ENCODE results near the gene COL4A5.
"Not testable (repeated sequence)": the region's sequence is repeated elsewhere in the genome, so short reads cannot be mapped to it uniquely, and the experiment has no call there.

The COL4A5 gene

DNA sequence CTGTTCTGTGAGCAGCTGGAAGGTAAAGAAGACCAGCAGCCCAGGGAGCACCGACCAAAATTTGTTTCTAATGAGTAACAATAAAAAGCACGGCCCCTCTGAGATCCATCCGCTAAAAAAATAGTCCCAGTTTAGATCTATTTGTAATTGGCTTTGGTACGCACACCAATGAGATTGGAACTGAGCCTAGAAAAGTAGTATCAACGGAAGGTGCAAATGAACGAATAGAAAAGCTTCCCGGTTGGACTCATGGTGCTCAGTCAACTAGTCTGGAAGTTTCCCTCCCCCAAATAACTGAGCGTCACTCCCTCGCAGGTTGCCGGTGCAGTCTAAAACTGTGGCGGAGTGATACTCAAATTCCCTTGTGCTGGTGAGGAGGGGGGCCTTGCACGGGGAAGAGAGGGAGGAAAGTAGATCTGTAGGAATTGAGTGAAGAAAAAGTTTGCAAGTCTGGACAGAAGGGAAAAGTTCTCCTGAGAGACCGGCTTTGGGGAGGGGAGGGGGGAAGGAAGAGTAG, at the start of gene COL4A5:
COL4A5 (plus strand) TSS at position 413 of the 517 bp plus-strand sequence. CDS start 288 bp downstream, outside the sequence.
- Histone ChIP-seq H3K9ac (ENCODE audit: low read length) (no peak within 1 kb of the TSS), H3K27ac (ENCODE audit: low read depth, low read length) (no peak within 1 kb of the TSS), H3K4me1 (ENCODE audit: control insufficient read depth, insufficient read depth, low read length) (no peaks in the 10 kb centered on the region), H3K36me3 (ENCODE audit: control insufficient read depth, insufficient read depth, low read length) (no peaks in the 10 kb centered on the region), H3K4me3 (ENCODE audit: low read length) (peak within 1 kb of the TSS; percentile 24), H3K27me3 (ENCODE audit: control insufficient read depth, insufficient read depth, low read length) (peaks cover 5% of the 10 kb centered on the region)

DNA sequence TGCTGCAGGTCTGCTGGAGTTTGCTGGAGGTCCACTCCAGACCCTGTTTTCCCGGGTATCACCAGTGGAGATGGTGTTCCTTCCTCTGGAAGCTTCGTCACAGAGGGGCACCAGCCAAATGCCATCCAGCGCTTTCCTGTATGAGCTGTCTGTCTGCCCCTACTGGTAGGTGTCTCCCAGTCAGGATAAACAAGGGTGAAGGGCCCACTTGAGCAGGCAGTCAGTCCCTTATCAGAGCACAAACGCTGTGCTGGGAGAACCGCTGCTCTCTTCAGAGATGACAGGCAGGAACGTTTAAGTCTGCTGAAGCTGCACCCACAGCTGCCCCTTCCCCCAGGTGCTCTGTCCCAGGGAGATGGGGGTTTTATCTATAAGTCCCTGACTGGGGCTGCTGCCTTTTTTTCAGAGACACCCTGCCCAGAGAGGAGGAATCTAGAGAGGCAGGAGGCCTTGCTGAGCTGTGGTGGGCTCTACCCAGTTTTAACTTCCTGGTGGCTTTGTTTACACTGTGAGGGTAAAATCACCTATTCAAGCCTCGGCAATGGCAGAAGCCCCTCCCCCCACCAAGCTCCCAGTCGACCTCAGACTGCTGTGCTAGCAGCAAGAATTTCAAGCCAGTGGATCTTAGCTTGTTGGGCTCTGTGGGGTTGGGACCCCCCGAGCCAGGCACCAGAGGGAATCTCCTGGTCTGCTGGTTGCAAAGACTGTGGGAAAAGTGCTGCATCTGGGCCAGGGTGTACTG, 48.5 kb upstream of the COL4A5 start:
- not testable (repeated sequence) for H3K27me3 ChIP-seq (ENCODE audit: control insufficient read depth, insufficient read depth, low read length); H3K36me3 ChIP-seq (ENCODE audit: control insufficient read depth, insufficient read depth, low read length); H3K27ac ChIP-seq (ENCODE audit: low read depth, low read length); H3K9ac ChIP-seq (ENCODE audit: low read length); H3K4me3 ChIP-seq (ENCODE audit: low read length); H3K4me1 ChIP-seq (ENCODE audit: control insufficient read depth, insufficient read depth, low read length)

DNA sequence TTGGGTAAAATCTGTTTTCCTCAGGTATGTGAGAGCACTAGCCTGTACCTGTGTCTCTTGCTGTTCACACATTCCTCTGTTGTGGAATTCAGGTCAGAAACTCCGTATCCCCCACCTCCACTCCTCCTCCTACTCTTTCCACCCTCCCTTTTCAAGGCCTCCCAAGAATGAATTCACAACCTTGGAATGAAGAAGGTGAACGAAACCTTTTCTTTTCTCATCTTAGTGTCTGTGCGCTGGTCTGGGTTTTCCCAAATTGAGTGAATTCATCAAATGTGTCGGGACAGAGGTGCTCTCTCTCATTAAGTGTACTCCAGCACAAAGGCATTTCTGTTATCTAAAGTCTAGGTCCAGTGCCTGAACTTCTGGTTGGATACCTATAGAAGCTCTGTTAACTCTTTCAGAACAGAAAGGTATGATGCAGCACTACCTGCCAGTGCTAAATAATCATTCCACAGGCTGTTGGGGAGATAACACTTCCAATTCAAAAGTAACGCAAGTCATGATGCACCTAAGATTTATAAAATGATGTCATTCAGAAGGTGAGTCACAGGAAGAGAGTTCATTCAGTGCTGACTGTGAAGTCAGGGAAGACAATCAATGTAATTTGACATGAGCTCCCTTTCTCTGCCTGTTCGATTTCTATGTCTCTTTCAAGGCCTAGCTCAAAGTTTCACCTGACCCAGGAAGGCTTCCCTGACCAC, 43.3 kb upstream of the COL4A5 start:
- Histone ChIP-seq H3K9ac (ENCODE audit: low read length) (no peak overlapping the region), H3K4me3 (ENCODE audit: low read length) (no peak overlapping the region), H3K4me1 (ENCODE audit: control insufficient read depth, insufficient read depth, low read length) (no peaks in the 10 kb centered on the region), H3K27me3 (ENCODE audit: control insufficient read depth, insufficient read depth, low read length) (no peaks in the 10 kb centered on the region), H3K36me3 (ENCODE audit: control insufficient read depth, insufficient read depth, low read length) (no peaks in the 10 kb centered on the region), H3K27ac (ENCODE audit: low read depth, low read length) (no peak overlapping the region)

DNA sequence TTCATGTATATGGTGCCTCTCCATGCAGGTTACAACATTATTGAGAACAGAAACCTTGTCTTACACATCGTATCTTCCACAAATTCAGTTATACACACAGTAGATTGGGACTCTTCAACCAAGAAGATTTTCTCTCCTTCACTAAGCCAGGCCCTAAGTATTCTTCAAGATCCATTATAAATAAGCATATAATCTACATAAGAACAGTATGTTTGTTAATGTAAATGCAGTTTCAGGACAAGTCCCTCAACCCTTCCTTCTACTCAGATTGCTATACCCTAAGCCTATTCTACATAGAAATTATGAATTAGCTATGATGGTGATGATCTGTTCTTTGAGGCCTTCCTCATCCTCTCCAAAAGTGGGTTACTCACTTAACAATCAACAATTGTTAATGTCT, 42.7 kb upstream of the COL4A5 start:
- Histone ChIP-seq H3K36me3 (ENCODE audit: control insufficient read depth, insufficient read depth, low read length) (no peaks in the 10 kb centered on the region), H3K4me3 (ENCODE audit: low read length) (no peak overlapping the region), H3K27me3 (ENCODE audit: control insufficient read depth, insufficient read depth, low read length) (no peaks in the 10 kb centered on the region), H3K9ac (ENCODE audit: low read length) (no peak overlapping the region), H3K4me1 (ENCODE audit: control insufficient read depth, insufficient read depth, low read length) (no peaks in the 10 kb centered on the region), H3K27ac (ENCODE audit: low read depth, low read length) (no peak overlapping the region)

DNA sequence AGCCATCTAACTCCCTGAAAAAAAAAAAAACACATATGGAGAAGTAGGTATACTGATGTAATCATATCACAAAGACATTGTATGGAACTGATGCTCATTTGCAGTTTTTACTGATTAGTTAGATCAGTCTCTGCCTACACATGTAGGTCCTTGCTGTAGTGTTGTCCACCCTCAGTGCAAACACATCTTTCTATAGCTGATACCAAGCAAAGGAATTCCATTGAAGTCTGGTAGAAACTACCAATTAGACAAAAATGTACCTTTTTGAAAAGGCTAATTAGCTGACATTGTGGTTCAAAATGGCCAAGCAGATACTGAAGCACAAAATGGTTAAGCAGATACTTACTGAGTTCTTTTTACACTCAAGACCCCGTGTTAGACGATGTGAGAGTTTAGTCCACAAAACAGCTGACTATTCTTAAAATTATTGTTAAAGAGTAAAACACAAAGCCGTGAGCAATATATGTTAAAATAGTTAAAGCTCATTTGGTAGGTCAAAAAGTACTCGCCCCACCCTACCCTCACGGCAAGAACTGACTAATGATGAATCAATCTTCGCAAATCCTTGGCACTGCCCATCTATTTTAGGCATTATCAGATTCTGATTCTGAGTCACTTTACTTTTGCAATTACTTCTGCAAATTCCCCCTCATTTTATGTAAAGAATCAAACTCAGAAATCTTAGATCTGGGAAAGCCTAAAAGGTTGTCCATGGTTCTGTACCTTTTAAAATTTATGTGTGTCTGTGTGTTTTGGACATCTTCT, 41.8 kb upstream of the COL4A5 start:
- no peaks in the 10 kb centered on the region for H3K36me3 ChIP-seq (ENCODE audit: control insufficient read depth, insufficient read depth, low read length)
- H3K9ac ChIP-seq (ENCODE audit: low read length): no peak overlapping the region
- no peak overlapping the region for H3K4me3 ChIP-seq (ENCODE audit: low read length)
- no peaks in the 10 kb centered on the region for H3K27me3 ChIP-seq (ENCODE audit: control insufficient read depth, insufficient read depth, low read length)
- no peaks in the 10 kb centered on the region for H3K4me1 ChIP-seq (ENCODE audit: control insufficient read depth, insufficient read depth, low read length)
- H3K27ac ChIP-seq (ENCODE audit: low read depth, low read length): no peak overlapping the region

DNA sequence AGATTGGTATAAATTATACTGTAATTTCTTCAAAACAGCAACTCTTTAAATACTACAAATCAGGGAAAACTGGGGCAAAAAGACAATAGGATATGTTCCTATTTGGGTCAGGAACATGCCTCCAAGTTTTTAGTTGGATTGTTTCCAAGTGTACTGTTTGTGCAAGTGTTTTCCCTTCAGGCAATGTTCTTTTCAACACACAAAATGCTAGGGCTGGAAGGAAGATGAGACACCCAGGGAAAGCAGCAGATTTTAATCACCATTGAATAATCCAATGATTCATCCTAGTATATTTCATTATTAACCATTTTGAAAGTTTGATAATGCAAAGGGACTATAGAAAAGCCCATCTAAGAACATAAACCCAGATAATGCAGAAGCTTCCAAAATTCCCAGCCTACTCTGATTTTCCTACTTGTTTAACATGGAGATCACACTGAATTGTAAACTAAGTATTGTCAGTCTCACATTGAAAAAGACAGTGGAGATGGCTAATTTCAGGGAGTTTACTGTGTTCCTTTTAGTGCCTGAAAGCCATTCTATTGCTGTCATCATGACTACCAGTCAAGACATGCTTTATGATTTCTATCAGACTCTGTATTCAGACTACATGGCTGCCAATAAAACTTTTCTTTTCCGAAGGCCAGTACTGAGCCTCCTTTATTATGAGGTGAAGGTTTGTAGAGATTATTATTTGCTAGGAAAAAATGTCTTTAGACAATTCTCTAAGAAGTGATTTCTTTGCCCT, 40.0 kb upstream of the COL4A5 start:
- Histone ChIP-seq H3K27me3 (ENCODE audit: control insufficient read depth, insufficient read depth, low read length) (no peaks in the 10 kb centered on the region), H3K27ac (ENCODE audit: low read depth, low read length) (no peak overlapping the region)

DNA sequence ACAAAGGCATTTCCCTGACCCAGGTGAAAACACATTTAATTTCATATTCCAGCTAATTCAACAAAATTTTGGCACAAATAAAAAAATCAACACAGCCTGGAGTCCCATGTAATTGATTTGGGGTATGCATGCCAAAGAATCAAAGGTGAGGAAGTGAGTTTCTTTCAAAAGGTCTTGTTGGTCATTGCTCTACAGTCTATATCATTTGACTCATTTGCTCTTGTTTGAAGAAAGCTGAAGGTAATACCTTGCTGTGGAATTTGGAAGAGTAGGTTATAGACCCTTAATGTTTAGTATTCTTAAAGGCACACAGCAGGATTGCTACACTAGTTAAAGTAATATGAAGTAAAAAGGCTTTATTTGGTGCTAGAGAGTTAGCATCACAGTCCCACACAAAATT, 26.9 kb upstream of the COL4A5 start:
- no peak overlapping the region for H3K4me3 ChIP-seq (ENCODE audit: low read length)

More for the DNA sequence above, 40.0 kb upstream of the COL4A5 start:
- Histone ChIP-seq H3K9ac (ENCODE audit: low read length) (no peak overlapping the region), H3K4me3 (ENCODE audit: low read length) (no peak overlapping the region), H3K4me1 (ENCODE audit: control insufficient read depth, insufficient read depth, low read length) (no peaks in the 10 kb centered on the region), H3K36me3 (ENCODE audit: control insufficient read depth, insufficient read depth, low read length) (no peaks in the 10 kb centered on the region)

DNA sequence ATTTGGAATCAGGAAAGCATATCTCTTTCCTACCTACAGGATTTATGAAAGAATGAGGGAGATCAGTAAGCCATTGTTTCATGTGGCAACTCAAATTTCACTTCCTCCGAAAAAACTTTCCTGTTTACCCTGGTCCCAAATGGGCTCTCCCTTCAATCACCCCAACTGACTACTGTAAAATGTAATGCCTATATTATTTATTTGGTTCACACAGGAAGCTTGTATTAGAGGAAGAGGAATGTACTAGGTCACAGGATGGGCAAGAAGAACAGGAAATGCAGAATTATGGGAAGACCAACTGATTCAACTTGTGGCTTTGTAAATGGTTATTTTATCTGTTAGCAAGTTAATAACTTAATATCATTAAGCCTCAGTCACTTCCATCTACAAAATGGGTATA, 24.5 kb upstream of the COL4A5 start:
- H3K36me3 ChIP-seq (ENCODE audit: control insufficient read depth, insufficient read depth, low read length): no peaks in the 10 kb centered on the region
- no peak overlapping the region for H3K9ac ChIP-seq (ENCODE audit: low read length)
- no peak overlapping the region for H3K4me3 ChIP-seq (ENCODE audit: low read length)
- no peaks in the 10 kb centered on the region for H3K27me3 ChIP-seq (ENCODE audit: control insufficient read depth, insufficient read depth, low read length)
- no peaks in the 10 kb centered on the region for H3K4me1 ChIP-seq (ENCODE audit: control insufficient read depth, insufficient read depth, low read length)
- H3K27ac ChIP-seq (ENCODE audit: low read depth, low read length): no peak overlapping the region

More for the DNA sequence above, 26.9 kb upstream of the COL4A5 start:
- Histone ChIP-seq H3K4me1 (ENCODE audit: control insufficient read depth, insufficient read depth, low read length) (no peaks in the 10 kb centered on the region), H3K36me3 (ENCODE audit: control insufficient read depth, insufficient read depth, low read length) (no peaks in the 10 kb centered on the region), H3K27me3 (ENCODE audit: control insufficient read depth, insufficient read depth, low read length) (no peaks in the 10 kb centered on the region), H3K27ac (ENCODE audit: low read depth, low read length) (no peak overlapping the region), H3K9ac (ENCODE audit: low read length) (no peak overlapping the region)

DNA sequence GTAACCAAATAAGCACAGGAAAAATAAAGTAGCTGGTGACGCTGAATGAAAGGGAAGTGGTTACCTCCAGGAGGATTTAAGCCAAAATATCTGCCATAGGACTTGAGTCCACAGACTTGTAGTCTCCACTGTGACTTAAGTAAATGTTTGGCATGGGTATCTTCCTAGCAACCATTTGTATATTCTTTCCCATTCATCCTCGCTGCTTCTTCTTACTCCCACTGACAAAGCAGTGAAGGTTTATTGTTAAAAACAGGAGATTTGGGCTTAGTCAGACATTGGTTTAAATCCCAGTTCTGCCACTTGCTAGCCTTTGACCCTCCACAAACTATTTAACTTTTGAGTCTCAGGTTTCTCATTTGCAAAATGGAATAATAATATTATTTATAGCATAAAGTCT, 23.7 kb upstream of the COL4A5 start:
- H3K27me3 ChIP-seq (ENCODE audit: control insufficient read depth, insufficient read depth, low read length): no peaks in the 10 kb centered on the region
- H3K9ac ChIP-seq (ENCODE audit: low read length): no peak overlapping the region
- no peaks in the 10 kb centered on the region for H3K36me3 ChIP-seq (ENCODE audit: control insufficient read depth, insufficient read depth, low read length)
- H3K4me3 ChIP-seq (ENCODE audit: low read length): no peak overlapping the region
- H3K27ac ChIP-seq (ENCODE audit: low read depth, low read length): no peak overlapping the region
- H3K4me1 ChIP-seq (ENCODE audit: control insufficient read depth, insufficient read depth, low read length): no peaks in the 10 kb centered on the region

DNA sequence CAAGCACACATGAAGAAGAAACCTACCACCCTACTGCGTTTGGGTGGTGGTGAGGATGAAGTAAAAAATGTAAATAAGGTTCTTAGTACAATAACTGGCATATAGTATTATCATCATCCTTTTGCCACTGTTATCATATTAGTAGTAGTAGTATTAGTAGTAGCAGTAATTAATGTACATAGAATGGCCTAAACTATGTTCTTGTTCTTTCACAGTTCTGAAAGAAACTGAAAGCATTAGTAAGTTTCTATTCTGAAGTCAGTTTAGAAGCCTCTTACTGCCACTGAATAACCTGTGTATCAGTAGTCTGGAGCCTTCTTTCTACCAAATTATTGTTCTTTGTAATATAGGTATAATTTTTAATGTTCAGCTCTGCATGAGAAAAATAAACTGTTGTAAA, 22.4 kb upstream of the COL4A5 start:
- H3K4me3 ChIP-seq (ENCODE audit: low read length): no peak overlapping the region

DNA sequence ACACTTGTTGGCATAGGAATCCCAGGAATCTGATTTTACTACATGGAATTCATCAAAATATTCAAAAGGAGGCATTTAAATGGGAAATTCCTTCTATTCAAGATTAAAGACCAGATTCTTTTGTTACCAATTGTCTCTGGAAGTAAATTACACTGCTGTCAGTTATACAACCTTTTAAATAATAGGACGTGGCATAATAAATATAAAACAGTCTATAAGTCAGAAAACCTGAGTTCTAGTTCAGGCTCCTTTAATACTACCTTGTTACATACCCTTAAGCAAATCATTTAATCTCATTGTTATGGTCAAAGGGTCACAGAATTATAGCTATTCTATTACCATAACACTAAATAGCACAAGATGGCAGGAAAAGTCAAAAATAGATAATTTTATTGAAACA, 20.2 kb upstream of the COL4A5 start:
- H3K4me3 ChIP-seq (ENCODE audit: low read length): no peak overlapping the region
- no peaks in the 10 kb centered on the region for H3K4me1 ChIP-seq (ENCODE audit: control insufficient read depth, insufficient read depth, low read length)
- no peaks in the 10 kb centered on the region for H3K27me3 ChIP-seq (ENCODE audit: control insufficient read depth, insufficient read depth, low read length)
- no peak overlapping the region for H3K9ac ChIP-seq (ENCODE audit: low read length)
- no peaks in the 10 kb centered on the region for H3K36me3 ChIP-seq (ENCODE audit: control insufficient read depth, insufficient read depth, low read length)
- no peak overlapping the region for H3K27ac ChIP-seq (ENCODE audit: low read depth, low read length)

More for the DNA sequence above, 22.4 kb upstream of the COL4A5 start:
- Histone ChIP-seq H3K27ac (ENCODE audit: low read depth, low read length) (no peak overlapping the region), H3K9ac (ENCODE audit: low read length) (no peak overlapping the region), H3K27me3 (ENCODE audit: control insufficient read depth, insufficient read depth, low read length) (no peaks in the 10 kb centered on the region), H3K4me1 (ENCODE audit: control insufficient read depth, insufficient read depth, low read length) (no peaks in the 10 kb centered on the region), H3K36me3 (ENCODE audit: control insufficient read depth, insufficient read depth, low read length) (no peaks in the 10 kb centered on the region)

DNA sequence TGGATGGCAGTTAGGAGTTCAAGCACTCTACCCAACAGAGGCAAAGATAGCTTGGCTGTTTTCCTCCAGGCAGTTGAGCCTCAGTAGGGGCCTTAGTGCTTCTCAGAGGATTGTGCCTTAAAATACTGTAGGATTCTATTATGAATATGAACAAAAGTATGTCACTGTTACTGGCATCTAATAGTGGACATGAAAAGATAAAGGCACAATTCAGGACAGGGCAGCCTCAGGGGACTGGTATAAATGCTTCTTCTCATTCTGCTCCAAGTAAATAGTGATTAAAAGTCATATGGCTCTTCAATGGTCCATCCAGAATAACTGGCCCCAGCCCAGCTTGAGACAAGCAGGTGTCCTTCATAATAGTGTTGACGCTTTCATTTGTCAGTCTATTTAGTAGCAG, 19.2 kb upstream of the COL4A5 start:
- H3K4me1 ChIP-seq (ENCODE audit: control insufficient read depth, insufficient read depth, low read length): no peaks in the 10 kb centered on the region
- H3K9ac ChIP-seq (ENCODE audit: low read length): no peak overlapping the region
- H3K4me3 ChIP-seq (ENCODE audit: low read length): no peak overlapping the region
- no peak overlapping the region for H3K27ac ChIP-seq (ENCODE audit: low read depth, low read length)
- no peaks in the 10 kb centered on the region for H3K36me3 ChIP-seq (ENCODE audit: control insufficient read depth, insufficient read depth, low read length)
- no peaks in the 10 kb centered on the region for H3K27me3 ChIP-seq (ENCODE audit: control insufficient read depth, insufficient read depth, low read length)

All from rectal smooth muscle tissue (tissue), 1 donor.